GM23248 (cell line): ENCODE data around the gene SLC45A1.

ENCODE experiments used
- EZH2 ChIP-seq: fragments of 200-600 bp; sonication (generic); IDR thresholded peaks from 2 replicates; pipeline ENCODE4 v1.6.1; 2018; ENCODE audit warnings: antibody characterized with exemption, mild to moderate bottlenecking; ENCODE audit not compliant: insufficient read depth, poor library complexity, severe bottlenecking
- EZH2phosphoT487 ChIP-seq: fragments of 200-600 bp; sonication (generic); IDR thresholded peaks from 2 replicates; pipeline ENCODE4 v1.6.1; 2018; ENCODE audit warnings: antibody characterized with exemption, moderate library complexity, mild to moderate bottlenecking, low read depth; ENCODE audit not compliant: insufficient read depth

- TF ChIP-seq EZH2 (no peak), EZH2phosphoT487 (no peak)
Observed at GRCh38 chr1:8363186-8363766, 45.4 kb downstream of the SLC45A1 start.
